ENCODE data around the gene KLHL29.

Gene KLHL29

GRCh38 chr2:23578964-23579671 is 194.1 kb downstream of the KLHL29 start:
- no peak for DNase-seq

- DNase-seq, result no peak
These were observed 194.7 kb downstream of the KLHL29 start for GRCh38 chr2:23579674-23580073.

DNA sequence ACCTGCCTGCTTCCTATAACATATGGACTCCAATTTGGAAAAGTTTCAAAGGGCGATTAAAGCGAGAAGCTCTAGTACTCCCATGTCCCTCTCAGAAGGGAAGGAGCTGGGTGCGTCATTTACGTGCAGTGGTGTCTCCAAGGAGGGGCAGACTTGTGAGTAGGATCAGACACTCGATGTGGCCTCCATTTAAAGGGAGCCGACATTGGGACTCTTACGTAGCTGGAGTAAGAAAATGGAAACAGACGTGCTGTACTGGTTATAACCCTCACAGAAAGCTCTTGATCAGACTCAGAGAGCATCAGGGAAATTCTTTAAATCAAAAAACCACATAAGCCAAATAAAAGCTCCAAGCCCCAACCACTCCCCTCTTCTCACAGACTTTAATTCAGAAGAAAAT is 198.5 kb downstream of the KLHL29 start:
- no peak for DNase-seq

- no peak for DNase-seq
These were observed 199.2 kb downstream of the KLHL29 start for GRCh38 chr2:23584054-23584745.

DNA sequence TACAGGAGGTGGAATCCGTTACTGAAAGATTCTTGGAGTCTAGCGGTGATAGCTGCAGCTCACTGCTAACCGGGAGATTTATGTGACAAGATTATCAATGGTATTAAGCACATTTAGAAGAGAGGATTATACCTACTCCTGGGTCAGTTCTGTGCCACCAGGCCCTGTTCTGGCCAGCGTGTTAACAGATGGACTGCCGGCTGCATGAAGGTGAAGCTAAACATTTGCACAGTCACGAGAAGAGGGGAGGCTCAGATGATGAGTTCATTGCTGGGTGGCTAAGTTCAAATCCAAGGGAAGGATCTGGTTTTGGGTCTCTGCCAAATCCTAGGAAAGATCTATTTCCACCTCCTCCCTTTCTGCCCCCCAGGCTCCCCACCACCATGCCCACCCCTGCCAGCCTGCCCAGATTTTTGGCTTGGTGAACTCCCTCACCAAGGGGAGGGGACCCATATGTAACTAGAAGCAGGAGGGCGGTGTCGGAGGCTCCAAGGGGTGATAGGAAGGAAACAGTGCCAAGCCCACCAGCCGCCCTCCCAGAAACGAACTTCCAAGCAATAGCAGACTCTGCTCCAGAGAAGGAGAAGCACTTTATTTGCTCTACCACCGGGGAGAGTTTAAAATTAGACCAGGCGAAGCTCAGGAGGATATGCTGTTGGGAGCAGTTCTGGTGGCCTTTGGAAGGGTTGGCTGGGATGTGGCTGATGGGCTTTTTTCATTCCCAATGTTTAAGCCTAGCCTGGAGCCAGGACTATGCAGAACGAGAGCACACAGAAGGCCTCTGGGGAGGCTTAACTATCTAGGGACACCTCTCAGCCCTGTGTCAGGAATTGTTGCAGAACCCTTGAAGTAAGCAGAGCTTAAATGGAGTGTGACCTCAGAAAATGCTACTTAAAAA is 200.5 kb downstream of the KLHL29 start:
- no peak for DNase-seq

DNA sequence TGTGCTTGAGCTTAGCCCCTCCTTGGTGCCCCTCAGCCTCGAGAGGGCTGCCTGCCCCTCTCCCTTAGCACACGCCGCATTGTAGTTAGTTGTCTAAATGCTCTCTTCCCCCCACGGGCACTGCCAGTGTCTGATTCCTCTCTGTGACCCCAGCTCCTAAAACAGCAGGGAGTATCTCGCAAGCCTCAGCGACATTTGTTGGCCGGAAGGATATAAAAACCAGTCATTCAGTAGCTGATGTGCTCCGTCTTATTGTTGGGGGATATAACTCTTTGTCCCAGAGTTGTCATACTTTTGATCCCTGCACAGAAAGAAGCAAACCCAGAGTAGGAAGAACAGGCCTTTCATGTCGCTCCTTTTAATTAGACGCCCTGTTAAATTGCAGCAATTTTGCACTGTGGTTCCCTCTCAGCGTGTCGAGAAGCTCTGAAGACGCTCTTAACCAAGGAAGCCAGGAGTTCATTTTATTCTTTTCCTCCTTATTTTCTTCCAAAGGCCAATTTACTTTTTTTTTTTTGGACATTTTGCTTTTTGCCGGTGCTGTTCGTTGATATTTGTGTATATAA is 201.8 kb downstream of the KLHL29 start:
- DNase-seq, result no peak

DNA sequence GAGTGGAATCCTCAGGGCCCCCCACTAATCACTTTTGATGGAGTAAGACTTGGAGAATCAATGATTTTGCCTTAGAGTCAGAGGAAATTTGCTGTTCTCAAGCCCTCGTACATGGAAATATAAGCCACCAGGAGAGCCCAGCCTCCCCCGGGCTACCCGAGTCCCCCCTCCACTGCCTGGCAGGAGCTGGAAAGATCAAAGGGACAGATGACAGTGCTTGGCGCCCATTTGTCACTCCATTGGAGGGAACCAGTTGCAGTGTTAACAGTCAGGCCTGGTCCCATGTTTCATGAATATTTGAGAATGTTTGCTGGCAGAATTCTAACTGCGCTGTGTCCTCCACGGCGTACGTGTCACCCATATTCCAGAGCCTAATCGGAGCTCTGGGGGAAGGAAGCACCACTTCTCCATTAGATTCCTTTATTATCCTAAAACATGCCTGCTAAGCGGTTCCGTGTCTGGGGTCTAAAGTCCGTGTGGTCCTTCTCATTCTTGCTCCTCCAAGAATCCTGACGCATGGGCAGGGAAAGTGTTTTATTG is 202.4 kb downstream of the KLHL29 start:
- DNase-seq, result no peak

DNA sequence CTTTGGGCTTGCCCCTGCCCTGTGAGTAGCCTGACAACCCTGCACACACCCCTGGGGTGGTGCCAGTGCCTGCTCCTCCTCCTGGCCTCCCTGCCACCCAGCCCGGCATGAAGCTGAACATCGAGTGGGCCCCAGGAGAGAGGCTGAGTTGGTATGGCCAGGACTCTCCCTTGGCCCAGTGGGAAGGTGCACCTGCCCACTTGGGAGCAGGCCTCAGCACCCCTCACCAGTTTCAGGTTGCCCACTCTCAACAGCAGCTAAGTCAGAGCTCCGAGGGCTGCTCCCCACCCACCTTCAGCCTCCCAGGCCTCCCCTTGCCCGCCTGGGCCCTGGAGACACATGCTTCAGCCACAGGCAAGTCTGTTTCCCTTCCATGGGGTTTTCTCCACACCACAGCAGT is 203.1 kb downstream of the KLHL29 start:
- no peak for DNase-seq

- no peak for DNase-seq
These were observed 203.7 kb downstream of the KLHL29 start for GRCh38 chr2:23588508-23589201.

- DNase-seq, result no peak
These were observed 204.3 kb downstream of the KLHL29 start for GRCh38 chr2:23589220-23589647.

DNA sequence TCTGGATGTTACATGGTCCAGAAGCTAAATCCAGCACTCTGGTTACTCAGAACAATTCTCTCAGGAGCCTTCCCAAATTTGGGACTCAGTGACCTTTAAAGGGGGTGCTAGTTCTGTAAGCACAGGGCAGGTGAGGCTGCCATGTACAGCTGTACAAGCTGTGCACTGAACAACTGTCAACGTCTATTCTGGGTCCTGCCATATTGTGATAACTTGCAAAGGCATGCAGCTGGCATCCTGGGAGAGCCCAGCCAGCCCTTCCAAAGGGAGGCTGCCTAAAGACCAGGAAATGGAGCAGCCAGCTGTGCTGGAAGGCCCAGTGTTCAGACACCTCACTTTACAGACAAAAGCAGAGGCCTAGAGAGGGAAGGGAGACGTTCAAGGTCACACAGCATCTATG is 204.8 kb downstream of the KLHL29 start:
- no peak for DNase-seq

GRCh38 chr2:23590241-23590869 is 205.4 kb downstream of the KLHL29 start:
- DNase-seq, result no peak

DNA sequence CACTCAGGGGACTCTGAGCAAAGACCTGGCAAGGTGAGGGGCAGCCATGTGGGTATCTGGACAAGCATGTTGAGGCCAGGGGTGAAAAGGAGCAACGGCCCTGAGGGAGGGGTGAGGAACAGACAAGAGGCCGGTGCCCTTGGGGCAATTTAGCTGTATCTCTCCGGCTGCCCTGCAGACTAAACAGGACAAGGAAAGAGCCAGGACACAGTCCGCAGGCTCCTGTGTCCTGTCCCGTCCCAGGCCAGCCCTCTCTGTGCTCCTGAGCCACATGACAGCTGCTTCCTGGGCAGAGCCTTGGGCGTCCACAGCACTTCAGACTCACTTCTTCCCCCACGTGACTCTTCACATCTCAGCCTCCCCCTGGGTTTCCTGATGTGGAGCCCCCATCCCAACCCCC is 206.1 kb downstream of the KLHL29 start:
- no peak for DNase-seq

- DNase-seq, result no peak
These were observed 207.2 kb downstream of the KLHL29 start for GRCh38 chr2:23592061-23592685.

- no peak for DNase-seq
These were observed 208.1 kb downstream of the KLHL29 start for GRCh38 chr2:23592898-23593751.

- DNase-seq, result no peak
These were observed 208.9 kb downstream of the KLHL29 start for GRCh38 chr2:23593752-23594459.

GRCh38 chr2:23594460-23594825 is 209.5 kb downstream of the KLHL29 start:
- DNase-seq, result no peak

- no peak for DNase-seq
These were observed 210.0 kb downstream of the KLHL29 start for GRCh38 chr2:23595021-23595420.

- DNase-seq, result no peak
These were observed 210.7 kb downstream of the KLHL29 start for GRCh38 chr2:23595601-23596251.

Data from inflammatory macrophage (primary cell).